GM13976 (cell line): Measurements from ENCODE around the gene CPXM2.

Source experiments
- DNase-seq: peaks from one replicate; pipeline ENCODE4 v3.0.0; 2012; ENCODE audit warnings: low spot score
- in situ Hi-C: fragments of 300-500 bp; cut with MboI; formaldehyde crosslinking; loops from one replicate; pipeline ENCODE4 v1.12.0; 2022; ENCODE audit warnings: low sequenced_read_pairs, mixed read lengths, inconsistent platforms; ENCODE audit not compliant: unreplicated experiment
- TF ChIP-seq, protein P1 (sequence below): IDR thresholded peaks from 2 replicates; pipeline ENCODE4 v1.5.1; 2012; ENCODE audit warnings: borderline replicate concordance, mild to moderate bottlenecking; ENCODE audit not compliant: insufficient read depth; ENCODE audit errors: extremely low read depth, missing control alignments, control extremely low read depth

The CPXM2 gene

DNA sequence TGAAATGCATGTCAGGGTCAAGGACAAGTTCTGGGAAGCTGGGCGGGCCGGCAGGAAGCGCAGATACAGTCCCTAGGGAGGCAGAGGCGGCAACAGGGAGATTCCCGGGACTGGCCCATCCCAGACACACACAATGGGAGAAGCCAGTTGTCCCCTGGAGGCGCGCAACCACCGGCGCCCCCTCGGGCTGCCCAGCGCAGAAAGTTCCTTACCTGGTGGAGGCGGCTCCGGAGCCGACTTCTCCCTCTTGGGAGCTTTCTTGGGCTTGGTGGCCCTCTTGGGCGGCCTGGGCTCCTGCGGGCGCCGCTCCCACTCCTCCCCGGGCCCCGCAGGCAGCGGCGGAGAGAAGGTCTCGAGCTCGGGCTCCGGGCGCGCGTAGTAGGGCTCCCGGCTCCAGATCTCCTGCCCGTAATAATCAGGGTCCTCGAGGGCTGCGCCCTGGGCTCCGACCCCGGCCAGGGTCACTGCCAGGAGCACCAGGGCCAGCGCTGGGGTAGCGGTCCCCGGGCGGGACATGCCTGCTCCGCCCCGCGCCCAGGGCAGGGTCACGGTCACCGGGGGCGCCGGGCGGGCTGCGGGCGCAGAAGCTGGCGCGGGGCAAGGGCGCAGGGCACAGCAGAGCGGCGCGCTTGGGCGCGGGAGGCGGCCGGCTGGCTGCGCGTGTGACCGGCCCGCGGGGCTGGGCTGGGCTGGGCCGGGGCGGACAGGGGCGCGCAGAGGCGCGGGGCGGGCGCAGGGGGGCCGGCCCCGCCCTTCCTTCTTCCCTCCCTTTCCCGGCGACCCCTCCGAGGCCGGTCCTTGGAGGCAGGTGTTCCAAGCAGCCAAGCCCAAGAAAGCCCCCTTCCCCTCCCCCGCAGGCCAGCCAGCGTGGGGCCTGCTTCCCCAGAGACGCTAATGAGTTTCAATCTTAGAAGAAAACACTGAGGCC lies at the start of gene CPXM2:
Gene CPXM2, minus strand, starts transcription at position 664 of the 928 bp plus-strand sequence. Its CDS starts 148 bp downstream, at position 516.
- no peak for DNase-seq
- in situ Hi-C loops = no loop called here
- TF ChIP-seq, protein P1, sequence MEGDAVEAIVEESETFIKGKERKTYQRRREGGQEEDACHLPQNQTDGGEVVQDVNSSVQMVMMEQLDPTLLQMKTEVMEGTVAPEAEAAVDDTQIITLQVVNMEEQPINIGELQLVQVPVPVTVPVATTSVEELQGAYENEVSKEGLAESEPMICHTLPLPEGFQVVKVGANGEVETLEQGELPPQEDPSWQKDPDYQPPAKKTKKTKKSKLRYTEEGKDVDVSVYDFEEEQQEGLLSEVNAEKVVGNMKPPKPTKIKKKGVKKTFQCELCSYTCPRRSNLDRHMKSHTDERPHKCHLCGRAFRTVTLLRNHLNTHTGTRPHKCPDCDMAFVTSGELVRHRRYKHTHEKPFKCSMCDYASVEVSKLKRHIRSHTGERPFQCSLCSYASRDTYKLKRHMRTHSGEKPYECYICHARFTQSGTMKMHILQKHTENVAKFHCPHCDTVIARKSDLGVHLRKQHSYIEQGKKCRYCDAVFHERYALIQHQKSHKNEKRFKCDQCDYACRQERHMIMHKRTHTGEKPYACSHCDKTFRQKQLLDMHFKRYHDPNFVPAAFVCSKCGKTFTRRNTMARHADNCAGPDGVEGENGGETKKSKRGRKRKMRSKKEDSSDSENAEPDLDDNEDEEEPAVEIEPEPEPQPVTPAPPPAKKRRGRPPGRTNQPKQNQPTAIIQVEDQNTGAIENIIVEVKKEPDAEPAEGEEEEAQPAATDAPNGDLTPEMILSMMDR = no peak

DNA sequence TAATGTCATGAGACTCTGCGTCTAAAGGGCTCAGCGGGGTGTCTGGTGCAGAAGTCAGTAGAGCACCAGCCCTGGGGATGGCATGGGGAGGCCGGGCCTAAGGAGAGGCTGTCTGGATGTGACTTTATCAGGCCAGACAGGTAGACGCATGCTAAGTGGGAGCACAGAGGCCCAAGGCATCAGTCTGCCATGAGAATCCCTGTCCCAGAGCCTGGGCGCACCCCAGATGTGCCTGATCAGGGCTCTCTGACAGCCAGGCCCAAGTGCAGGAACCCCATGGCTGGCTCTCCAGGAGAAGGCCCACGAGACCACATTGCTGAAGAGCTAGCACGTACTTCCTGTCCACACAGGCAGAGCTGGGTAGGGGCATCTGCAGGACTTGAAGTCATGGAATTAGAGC lies 48.0 kb upstream of the CPXM2 start:
- in situ Hi-C loops = no loop called here
- TF ChIP-seq, protein P1 = no peak
- no peak for DNase-seq

DNA sequence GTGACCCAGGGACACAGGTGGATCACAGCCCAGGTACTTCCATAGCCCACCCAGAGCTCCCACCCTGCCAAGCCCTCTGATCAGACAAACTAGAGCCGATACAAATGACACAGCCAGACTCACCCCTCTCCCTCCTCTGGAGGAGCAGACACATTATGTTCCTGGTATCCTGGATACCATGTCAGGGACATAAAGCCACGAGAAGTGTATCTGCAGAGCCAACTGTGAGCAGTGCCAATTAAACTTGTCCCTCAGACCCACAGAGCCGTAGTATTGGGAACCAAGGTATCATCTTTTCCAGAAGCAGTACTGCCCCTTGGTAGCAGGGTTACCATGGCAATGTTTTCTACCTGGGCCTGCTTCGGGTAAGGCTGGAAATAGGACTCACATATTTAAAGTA lies 47.3 kb upstream of the CPXM2 start:
- TF ChIP-seq, protein P1 = no peak
- in situ Hi-C loops = no loop called here
- no peak for DNase-seq

DNA sequence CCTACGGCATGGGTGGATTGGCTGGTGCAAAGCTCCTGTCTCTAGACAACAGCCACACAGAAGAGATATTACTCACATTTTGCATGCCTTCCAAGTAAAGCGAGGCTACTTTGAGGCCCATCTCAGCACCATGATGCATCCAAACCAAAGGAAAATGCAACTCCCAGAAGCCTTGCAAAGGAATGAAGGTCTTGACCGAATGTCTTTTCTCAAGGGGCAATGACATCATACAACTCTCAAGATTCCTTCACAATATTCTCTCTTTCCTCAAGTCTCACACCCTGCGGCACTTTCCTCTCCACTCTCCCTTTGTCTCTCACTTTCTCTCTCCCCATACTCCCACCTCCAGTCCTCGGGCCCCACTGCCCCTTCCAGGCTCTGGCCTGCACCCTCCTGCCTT lies 44.8 kb upstream of the CPXM2 start:
- TF ChIP-seq, protein P1 = no peak
- DNase-seq = no peak
- in situ Hi-C loops = no loop called here

DNA sequence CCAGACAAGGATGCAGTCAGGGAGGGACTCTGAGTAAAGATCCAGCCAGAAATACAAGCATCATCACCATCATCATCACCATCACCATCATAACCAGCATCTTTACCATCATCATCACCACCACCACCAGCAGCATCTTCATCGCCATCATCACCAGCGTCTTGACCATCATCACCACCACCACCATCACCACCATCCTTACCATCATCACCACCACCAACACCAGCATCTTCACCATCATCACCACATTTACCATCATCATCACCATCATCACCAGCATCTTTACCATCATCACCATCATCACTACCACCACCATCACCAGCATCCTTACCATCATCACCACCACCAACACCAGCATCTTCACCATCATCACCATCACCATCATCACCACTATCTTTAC lies 44.1 kb upstream of the CPXM2 start:
- TF ChIP-seq, protein P1 = no peak
- in situ Hi-C loops = no loop called here
- DNase-seq = no peak

DNA sequence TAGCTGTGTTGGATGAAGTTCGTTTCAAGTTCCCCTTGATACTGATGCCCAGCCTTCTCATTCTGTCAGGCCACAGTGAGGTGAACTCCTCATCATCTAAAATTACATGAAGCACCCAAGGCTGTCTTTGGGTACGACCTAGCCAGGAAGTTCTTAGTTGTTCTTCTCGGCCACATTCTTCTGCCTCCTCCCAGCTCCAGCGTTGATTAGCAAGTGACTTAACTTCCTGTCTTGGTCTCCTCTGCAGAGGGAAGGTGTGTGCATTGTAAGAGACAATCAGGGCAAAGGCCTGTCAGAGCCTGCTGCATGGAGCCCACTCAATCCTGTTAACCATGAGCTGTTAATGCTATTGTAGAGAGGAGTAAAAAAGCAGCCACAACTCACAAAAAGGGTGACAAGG lies 43.2 kb upstream of the CPXM2 start:
- DNase-seq = no peak
- in situ Hi-C loops = no loop called here
- TF ChIP-seq, protein P1 = no peak
